H9 (cell line): ENCODE data around the gene APOL2. TPM values are rescaled to one million over a fixed set of nuclear protein-coding genes. Genes with fewer than 3 reads are reported as not detected.

ENCODE experiments used
- DNase-seq: peaks from one replicate; pipeline ENCODE4 v3.0.0-alpha.2; 2017
- H2AFZ ChIP-seq: one replicate; pipeline ENCODE4 v1.6.1; 2013; ENCODE audit warnings: mild to moderate bottlenecking, low read length, control low read depth, moderate library complexity
- H2AK5ac ChIP-seq: 2 replicates; pipeline ENCODE4 v1.6.1; 2013; ENCODE audit warnings: low read length, control low read depth, mixed read lengths; ENCODE audit not compliant: insufficient read length
- H2BK120ac ChIP-seq: one replicate; pipeline ENCODE4 v1.6.1; 2013; ENCODE audit warnings: low read depth, mild to moderate bottlenecking, low read length, control low read depth, inconsistent platforms; ENCODE audit not compliant: poor library complexity, severe bottlenecking
- H2BK12ac ChIP-seq: 2 replicates; pipeline ENCODE4 v1.6.1; 2013; ENCODE audit warnings: low read length, control low read depth, mixed read lengths, low read depth; ENCODE audit not compliant: insufficient read length
- H2BK15ac ChIP-seq: 2 replicates; pipeline ENCODE4 v1.6.1; 2013; ENCODE audit warnings: low read depth, low read length, control low read depth
- H2BK20ac ChIP-seq: one replicate; pipeline ENCODE4 v1.6.1; 2013; ENCODE audit warnings: low read depth, mild to moderate bottlenecking, low read length, control low read depth, inconsistent platforms; ENCODE audit not compliant: poor library complexity, severe bottlenecking
- H2BK5ac ChIP-seq: 2 replicates; pipeline ENCODE4 v1.6.1; 2013; ENCODE audit warnings: low read length, control low read depth, mixed read lengths; ENCODE audit not compliant: insufficient read length
- H3K14ac ChIP-seq: 2 replicates; pipeline ENCODE4 v1.6.1; 2013; ENCODE audit warnings: low read length, control low read depth; ENCODE audit not compliant: insufficient read depth
- H3K18ac ChIP-seq: 2 replicates; pipeline ENCODE4 v1.6.1; 2013; ENCODE audit warnings: low read depth, mild to moderate bottlenecking, mixed read lengths, low read length, control low read depth; ENCODE audit not compliant: insufficient read length
- H3K23ac ChIP-seq: 2 replicates; pipeline ENCODE4 v1.6.1; 2013; ENCODE audit warnings: low read length, control low read depth, mixed read lengths, low read depth; ENCODE audit not compliant: insufficient read length
- H3K23me2 ChIP-seq: 2 replicates; pipeline ENCODE4 v1.6.1; 2013; ENCODE audit warnings: low read depth, mild to moderate bottlenecking, mixed read lengths, low read length, control low read depth; ENCODE audit not compliant: insufficient read length, poor library complexity, severe bottlenecking
- H3K27ac ChIP-seq: 2 replicates; pipeline ENCODE4 v1.5.1; 2013; ENCODE audit warnings: low read length, control low read depth, mixed read lengths, low read depth; ENCODE audit not compliant: insufficient read length
- H3K27me3 ChIP-seq: 2 replicates; pipeline ENCODE4 v1.6.1; 2013; ENCODE audit warnings: low read length, control low read depth, inconsistent platforms; ENCODE audit not compliant: insufficient read depth
- H3K4ac ChIP-seq: 2 replicates; pipeline ENCODE4 v1.6.1; 2013; ENCODE audit warnings: low read depth, mild to moderate bottlenecking, control low read depth, inconsistent platforms, low read length, moderate library complexity
- H3K4me1 ChIP-seq: 2 replicates; pipeline ENCODE4 v1.6.1; 2013; ENCODE audit warnings: low read length, control low read depth, inconsistent platforms; ENCODE audit not compliant: insufficient read depth
- H3K4me2 ChIP-seq: 2 replicates; pipeline ENCODE4 v1.6.1; 2013; ENCODE audit warnings: low read length, control low read depth, mixed read lengths; ENCODE audit not compliant: insufficient read length, insufficient read depth
- H3K56ac ChIP-seq: 2 replicates; pipeline ENCODE4 v1.6.1; 2013; ENCODE audit warnings: low read depth, mild to moderate bottlenecking, mixed read lengths, low read length, control low read depth; ENCODE audit not compliant: insufficient read length
- H3K79me1 ChIP-seq: 2 replicates; pipeline ENCODE4 v1.6.1; 2013; ENCODE audit warnings: low read depth, mild to moderate bottlenecking, moderate library complexity, low read length, control low read depth, inconsistent platforms; ENCODE audit not compliant: insufficient read depth, poor library complexity, severe bottlenecking
- H3K79me2 ChIP-seq: 2 replicates; pipeline ENCODE4 v1.6.1; 2013; ENCODE audit warnings: low read length, control low read depth, inconsistent platforms; ENCODE audit not compliant: insufficient read depth
- H3K9ac ChIP-seq: 2 replicates; pipeline ENCODE4 v1.6.1; 2013; ENCODE audit warnings: low read length, control low read depth, mixed read lengths; ENCODE audit not compliant: insufficient read length; ENCODE audit errors: extremely low read depth
- H3K9me3 ChIP-seq: one replicate; pipeline ENCODE4 v1.6.1; 2013; ENCODE audit warnings: low read depth, low read length, inconsistent platforms; ENCODE audit not compliant: control insufficient read depth
- H3T11ph ChIP-seq: one replicate; pipeline ENCODE4 v1.6.1; 2013; ENCODE audit warnings: mild to moderate bottlenecking, low read length, control low read depth, inconsistent platforms
- H4K20me1 ChIP-seq: one replicate; pipeline ENCODE4 v1.6.1; 2013; ENCODE audit not compliant: control insufficient read depth, insufficient read length, insufficient read depth
- H4K5ac ChIP-seq: 2 replicates; pipeline ENCODE4 v1.6.1; 2013; ENCODE audit warnings: low read depth, mild to moderate bottlenecking, mixed read lengths, low read length, control low read depth; ENCODE audit not compliant: insufficient read length
- H4K8ac ChIP-seq: replicated peaks from 2 replicates; pipeline ENCODE4 v1.6.1; 2013; ENCODE audit warnings: low read length, control low read depth, mixed read lengths, low read depth; ENCODE audit not compliant: insufficient read length
- H4K91ac ChIP-seq: 2 replicates; pipeline ENCODE4 v1.6.1; 2013; ENCODE audit warnings: low read depth, mild to moderate bottlenecking, moderate library complexity, mixed read lengths, low read length, control low read depth; ENCODE audit not compliant: insufficient read length
- H3K27ac Mint-ChIP-seq, 3 experiments: 2 replicates in 2 of 3; 3 replicates in 1 of 3; pipeline ENCODE4 v1.8.0; 2020 to 2021; ENCODE audit warnings: mixed read lengths in 3 of 3, mild to moderate bottlenecking in 1 of 3, moderate library complexity in 1 of 3
- H3K27me3 Mint-ChIP-seq: 2 replicates; pipeline ENCODE4 v1.8.0; 2021; ENCODE audit warnings: low read depth, mild to moderate bottlenecking, moderate library complexity, mixed read lengths
- H3K36me3 Mint-ChIP-seq, 3 experiments: 2 replicates in 2 of 3; 3 replicates in 1 of 3; pipeline ENCODE4 v1.8.0; 2020 to 2021; ENCODE audit warnings: low read depth in 3 of 3, mixed read lengths in 3 of 3; ENCODE audit not compliant: insufficient read depth in 1 of 3
- H3K4me1 Mint-ChIP-seq, 2 experiments: 2 replicates each; pipeline ENCODE4 v1.8.0; 2020; ENCODE audit warnings: mixed read lengths in 2 of 2
- H3K4me3 Mint-ChIP-seq, 2 experiments: 2 replicates in 1 of 2; 3 replicates in 1 of 2; pipeline ENCODE4 v1.8.0; 2020 to 2021; ENCODE audit warnings: mild to moderate bottlenecking in 2 of 2, mixed read lengths in 2 of 2, moderate library complexity in 1 of 2
- H3K9me3 Mint-ChIP-seq, 2 experiments: 2 replicates in 1 of 2; 3 replicates in 1 of 2; pipeline ENCODE4 v1.8.0; 2020; ENCODE audit warnings: mild to moderate bottlenecking in 2 of 2, mixed read lengths in 2 of 2, moderate library complexity in 1 of 2
- CTCF ChIP-seq: fragments of 200-600 bp; sonication (generic); conservative IDR thresholded peaks from 3 replicates; pipeline ENCODE4 v1.8.0; 2021; ENCODE audit warnings: antibody characterized with exemption, mild to moderate bottlenecking
- WGBS: extraction: QIAGEN DNeasy Blood & Tissue Kit; methylation state at CpG from one replicate; pipeline ENCODE4 v1.1.7; 2013; ENCODE audit warnings: missing lambda C conversion rate, low lambda C conversion rate, mixed read lengths; ENCODE audit not compliant: insufficient read length; ENCODE audit errors: extremely low coverage; 5-methylcytosine and 5-hydroxymethylcytosine counted together
- total RNA-seq: library from RNA; stranded (reverse); gene quantifications from 2 replicates; pipeline ENCODE4 v1.2.1, GENCODE V29; 2021

The APOL2 gene
- total RNA-seq, 1 experiment from 2014 or later: 15.6 TPM

- Histone ChIP-seq H2BK15ac (no peak overlapping the region), H2BK12ac (no peak overlapping the region), H3K9me3 (no peaks in the 10 kb centered on the region), H3K4ac (no peak overlapping the region), H3K4me2 (no peak overlapping the region), H3K18ac (no peak overlapping the region), H3K23ac (no peak overlapping the region), H3K4me1 (no peaks in the 10 kb centered on the region), H3T11ph (no peak overlapping the region), H2BK5ac (no peak overlapping the region), H2BK20ac (no peak overlapping the region), H2AFZ (no peak overlapping the region), H4K8ac (no peak overlapping the region), H4K20me1 (no peaks in the 10 kb centered on the region), H2AK5ac (no peak overlapping the region), H3K14ac (no peak overlapping the region), H3K27me3 (no peaks in the 10 kb centered on the region), H4K5ac (no peak overlapping the region), H3K27ac (no peak overlapping the region), H3K56ac (no peak overlapping the region), H3K79me1 (no peaks in the 10 kb centered on the region), H4K91ac (no peak overlapping the region), H3K23me2 (no peaks in the 10 kb centered on the region), H3K9ac (no peak overlapping the region), H2BK120ac (no peak overlapping the region), H3K79me2 (no peaks in the 10 kb centered on the region)
- TF ChIP-seq CTCF: no peak
- Mint-ChIP-seq H3K27ac (no peak overlapping the region), H3K4me1 (peaks cover 2 to 9% of the 10 kb centered on the region in 2 experiments; a peak in 3 of 4 replicates), H3K4me3 (no peak overlapping the region), H3K36me3 (peaks cover 64 to 95% (median 91%) of the 10 kb centered on the region in 3 experiments), H3K27me3 (no peaks in the 10 kb centered on the region), H3K9me3 (peaks cover 5 to 6% of the 10 kb centered on the region in 2 experiments; a peak in 3 of 5 replicates)
- DNase-seq: no peak
- no CpG with 5 or more reads among the region's 20 CpGs for WGBS
Observed at GRCh38 chr22:36287881-36288515, 48.7 kb upstream of the APOL2 start.
